ENCODE data around the gene INSC.

INSC gene

DNA sequence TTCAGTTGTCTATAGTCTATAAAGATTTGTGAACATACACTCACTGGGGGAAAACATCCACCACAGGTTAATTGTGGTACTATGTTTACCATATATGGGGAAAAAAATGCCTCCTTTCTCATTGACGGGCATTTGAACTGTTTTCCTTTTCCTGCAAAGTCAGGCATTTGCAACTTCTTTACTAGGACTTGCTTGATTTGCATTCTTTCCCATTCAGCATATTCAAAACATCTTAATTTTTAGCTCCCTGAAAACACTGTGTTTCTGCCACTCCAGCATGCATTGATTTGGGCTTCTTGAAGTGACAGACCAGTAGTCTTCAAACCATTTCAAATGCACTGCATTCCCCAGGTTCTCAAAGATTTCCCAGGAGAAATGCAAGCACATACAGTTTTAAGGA lies 67.6 kb downstream of the INSC start:
- ATAC-seq: no peak
- TF ChIP-seq TCF4 (CRISPR knock-in tag; IDR thresholded peaks at IDR 0.05; ENCODE audit: borderline replicate concordance) (no peak), SNAI2 (CRISPR knock-in tag; IDR thresholded peaks at IDR 0.05) (no peak), ZC3H10 (CRISPR knock-in tag; IDR thresholded peaks at IDR 0.05) (no peak), ESRRG (CRISPR knock-in tag; IDR thresholded peaks at IDR 0.05) (no peak), RARB (CRISPR knock-in tag; IDR thresholded peaks at IDR 0.05) (no peak)
- TF ChIP-seq, protein P1, sequence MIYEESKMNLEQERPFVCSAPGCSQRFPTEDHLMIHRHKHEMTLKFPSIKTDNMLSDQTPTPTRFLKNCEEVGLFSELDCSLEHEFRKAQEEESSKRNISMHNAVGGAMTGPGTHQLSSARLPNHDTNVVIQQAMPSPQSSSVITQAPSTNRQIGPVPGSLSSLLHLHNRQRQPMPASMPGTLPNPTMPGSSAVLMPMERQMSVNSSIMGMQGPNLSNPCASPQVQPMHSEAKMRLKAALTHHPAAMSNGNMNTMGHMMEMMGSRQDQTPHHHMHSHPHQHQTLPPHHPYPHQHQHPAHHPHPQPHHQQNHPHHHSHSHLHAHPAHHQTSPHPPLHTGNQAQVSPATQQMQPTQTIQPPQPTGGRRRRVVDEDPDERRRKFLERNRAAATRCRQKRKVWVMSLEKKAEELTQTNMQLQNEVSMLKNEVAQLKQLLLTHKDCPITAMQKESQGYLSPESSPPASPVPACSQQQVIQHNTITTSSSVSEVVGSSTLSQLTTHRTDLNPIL (CRISPR knock-in tag; IDR thresholded peaks at IDR 0.05; ENCODE audit: low read depth): no peak
- TF ChIP-seq, protein P2, sequence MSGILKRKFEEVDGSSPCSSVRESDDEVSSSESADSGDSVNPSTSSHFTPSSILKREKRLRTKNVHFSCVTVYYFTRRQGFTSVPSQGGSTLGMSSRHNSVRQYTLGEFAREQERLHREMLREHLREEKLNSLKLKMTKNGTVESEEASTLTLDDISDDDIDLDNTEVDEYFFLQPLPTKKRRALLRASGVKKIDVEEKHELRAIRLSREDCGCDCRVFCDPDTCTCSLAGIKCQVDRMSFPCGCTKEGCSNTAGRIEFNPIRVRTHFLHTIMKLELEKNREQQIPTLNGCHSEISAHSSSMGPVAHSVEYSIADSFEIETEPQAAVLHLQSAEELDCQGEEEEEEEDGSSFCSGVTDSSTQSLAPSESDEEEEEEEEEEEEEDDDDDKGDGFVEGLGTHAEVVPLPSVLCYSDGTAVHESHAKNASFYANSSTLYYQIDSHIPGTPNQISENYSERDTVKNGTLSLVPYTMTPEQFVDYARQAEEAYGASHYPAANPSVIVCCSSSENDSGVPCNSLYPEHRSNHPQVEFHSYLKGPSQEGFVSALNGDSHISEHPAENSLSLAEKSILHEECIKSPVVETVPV (CRISPR knock-in tag; IDR thresholded peaks at IDR 0.05): no peak

DNA sequence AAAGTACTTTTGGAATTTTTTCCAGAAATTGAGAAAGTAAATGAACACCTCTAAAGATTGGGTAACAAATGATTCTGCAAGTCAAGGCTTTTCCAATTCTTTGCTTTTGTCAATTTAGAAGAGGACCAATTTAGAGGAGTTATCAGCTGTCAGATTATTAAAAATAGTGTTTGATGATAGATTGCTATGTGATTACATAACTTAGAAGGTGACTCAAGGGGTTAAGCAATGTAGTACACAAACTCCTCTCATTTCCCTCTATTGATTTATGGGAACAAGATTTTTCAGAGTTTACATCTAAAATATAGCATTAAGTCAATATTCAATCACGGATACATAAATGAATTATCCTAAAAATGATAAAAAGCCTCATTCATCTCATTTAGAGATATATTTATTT lies 70.3 kb downstream of the INSC start:
- TF ChIP-seq ZNF70 (CRISPR knock-in tag; IDR thresholded peaks at IDR 0.05): no peak
- no peak for TF ChIP-seq ESRRG (CRISPR knock-in tag; IDR thresholded peaks at IDR 0.05)
- no peak for TF ChIP-seq ZNF565 (CRISPR knock-in tag; conservative IDR thresholded peaks at IDR 0.05; ENCODE audit: low read depth)
- no peak for TF ChIP-seq TSHZ2 (CRISPR knock-in tag; IDR thresholded peaks at IDR 0.05)
- no peak for TF ChIP-seq RARB (CRISPR knock-in tag; IDR thresholded peaks at IDR 0.05)
- no peak for TF ChIP-seq PPARA (CRISPR knock-in tag; IDR thresholded peaks at IDR 0.05; ENCODE audit: borderline replicate concordance)
- TF ChIP-seq ZC3H10 (CRISPR knock-in tag; IDR thresholded peaks at IDR 0.05): no peak
- no peak for TF ChIP-seq TCF4 (CRISPR knock-in tag; IDR thresholded peaks at IDR 0.05; ENCODE audit: borderline replicate concordance)
- no peak for TF ChIP-seq GLIS3 (CRISPR knock-in tag; IDR thresholded peaks at IDR 0.05)
- TF ChIP-seq, protein P2 (CRISPR knock-in tag; IDR thresholded peaks at IDR 0.05): no peak
- no peak for TF ChIP-seq OSR1 (CRISPR knock-in tag; IDR thresholded peaks at IDR 0.05)
- TF ChIP-seq BACH2 (CRISPR knock-in tag; IDR thresholded peaks at IDR 0.05; ENCODE audit: borderline replicate concordance): no peak
- no peak for TF ChIP-seq TOX (CRISPR knock-in tag; IDR thresholded peaks at IDR 0.05; ENCODE audit: borderline replicate concordance)
- no peak for TF ChIP-seq PATZ1 (CRISPR knock-in tag; IDR thresholded peaks at IDR 0.05; ENCODE audit: borderline replicate concordance)
- no peak for TF ChIP-seq SNAI2 (CRISPR knock-in tag; IDR thresholded peaks at IDR 0.05)
- TF ChIP-seq ZFP30 (CRISPR knock-in tag; IDR thresholded peaks at IDR 0.05): no peak
- TF ChIP-seq, protein P3, sequence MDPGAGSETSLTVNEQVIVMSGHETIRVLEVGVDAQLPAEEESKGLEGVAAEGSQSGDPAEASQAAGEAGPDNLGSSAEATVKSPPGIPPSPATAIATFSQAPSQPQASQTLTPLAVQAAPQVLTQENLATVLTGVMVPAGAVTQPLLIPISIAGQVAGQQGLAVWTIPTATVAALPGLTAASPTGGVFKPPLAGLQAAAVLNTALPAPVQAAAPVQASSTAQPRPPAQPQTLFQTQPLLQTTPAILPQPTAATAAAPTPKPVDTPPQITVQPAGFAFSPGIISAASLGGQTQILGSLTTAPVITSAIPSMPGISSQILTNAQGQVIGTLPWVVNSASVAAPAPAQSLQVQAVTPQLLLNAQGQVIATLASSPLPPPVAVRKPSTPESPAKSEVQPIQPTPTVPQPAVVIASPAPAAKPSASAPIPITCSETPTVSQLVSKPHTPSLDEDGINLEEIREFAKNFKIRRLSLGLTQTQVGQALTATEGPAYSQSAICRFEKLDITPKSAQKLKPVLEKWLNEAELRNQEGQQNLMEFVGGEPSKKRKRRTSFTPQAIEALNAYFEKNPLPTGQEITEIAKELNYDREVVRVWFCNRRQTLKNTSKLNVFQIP (CRISPR knock-in tag; IDR thresholded peaks at IDR 0.05; ENCODE audit: borderline replicate concordance, low read depth): no peak

GRCh38 chr11:15186146-15186545 lies 71.4 kb downstream of the INSC start:
- TF ChIP-seq SNAI2 (CRISPR knock-in tag; IDR thresholded peaks at IDR 0.05) (no peak), PATZ1 (CRISPR knock-in tag; IDR thresholded peaks at IDR 0.05; ENCODE audit: borderline replicate concordance) (no peak), ZNF70 (CRISPR knock-in tag; IDR thresholded peaks at IDR 0.05) (no peak), ZFP30 (CRISPR knock-in tag; IDR thresholded peaks at IDR 0.05) (no peak)
- TF ChIP-seq, protein P1 (CRISPR knock-in tag; IDR thresholded peaks at IDR 0.05; ENCODE audit: low read depth): no peak
- ATAC-seq: no peak

More for the DNA sequence above, 70.3 kb downstream of the INSC start:
- ATAC-seq: no peak
